SK-N-SH treated with all-trans-retinoic acid at 6 μM for 48 hours (cell line): ENCODE results near the gene DNAAF1.
"Not testable (repeated sequence)": the region's sequence is repeated elsewhere in the genome, so short reads cannot be mapped to it uniquely, and the experiment has no call there.

Experiments
- ATAC-seq: fragments of 200-7000 bp; cut with Tn5 transposase; 3 replicates; pipeline ENCODE4 v1.9.1; 2020; ENCODE audit warnings: mild to moderate bottlenecking, moderate library complexity
- ARNTL ChIP-seq: fragments of 450-650 bp; formaldehyde crosslinking; IDR thresholded peaks from 2 replicates; pipeline ENCODE4 v1.5.0; 2020; ENCODE audit warnings: low read depth, mild to moderate bottlenecking, moderate library complexity, borderline replicate concordance
- BACH2 ChIP-seq: fragments of 250-450 bp; sonication (Bioruptor Pico); IDR thresholded peaks from 2 replicates; pipeline ENCODE4 v1.9.0; 2021; ENCODE audit warnings: mild to moderate bottlenecking, borderline replicate concordance
- CSDC2 ChIP-seq: fragments of 250-450 bp; sonication (Bioruptor Pico); IDR thresholded peaks from 2 replicates; pipeline ENCODE4 v1.5.0; 2020; ENCODE audit warnings: mild to moderate bottlenecking, moderate library complexity
- ESRRG ChIP-seq: fragments of 250-450 bp; sonication (Bioruptor Pico); IDR thresholded peaks from 2 replicates; pipeline ENCODE4 v1.6.1; 2021; ENCODE audit warnings: mild to moderate bottlenecking
- GLIS3 ChIP-seq: fragments of 250-450 bp; sonication (Bioruptor Pico); IDR thresholded peaks from 2 replicates; pipeline ENCODE4 v1.5.0; 2020; ENCODE audit warnings: mild to moderate bottlenecking, moderate library complexity
- ISL1 ChIP-seq: fragments of 250-450 bp; sonication (Bioruptor Pico); IDR thresholded peaks from 2 replicates; pipeline ENCODE4 v2.1.2; 2022; ENCODE audit warnings: mild to moderate bottlenecking, moderate library complexity
- OSR1 ChIP-seq: fragments of 250-450 bp; sonication (Bioruptor Pico); IDR thresholded peaks from 2 replicates; pipeline ENCODE4 v1.8.0; 2022; ENCODE audit warnings: moderate library complexity, mild to moderate bottlenecking, inconsistent platforms
- PPARA ChIP-seq: fragments of 250-450 bp; sonication (Bioruptor Pico); IDR thresholded peaks from 2 replicates; pipeline ENCODE4 v1.5.0; 2020; ENCODE audit warnings: mild to moderate bottlenecking, borderline replicate concordance
- RARB ChIP-seq: fragments of 250-450 bp; sonication (Bioruptor Pico); IDR thresholded peaks from 2 replicates; pipeline ENCODE4 v1.8.0; 2021; ENCODE audit warnings: mild to moderate bottlenecking, moderate library complexity
- SNAI2 ChIP-seq: fragments of 250-450 bp; sonication (Bioruptor Pico); IDR thresholded peaks from 2 replicates; pipeline ENCODE4 v1.5.0; 2020; ENCODE audit warnings: mild to moderate bottlenecking, moderate library complexity
- TCF4 ChIP-seq: fragments of 250-450 bp; sonication (Bioruptor Pico); IDR thresholded peaks from 2 replicates; pipeline ENCODE4 v1.8.0; 2021; ENCODE audit warnings: mild to moderate bottlenecking, moderate library complexity, borderline replicate concordance
- TOX ChIP-seq: fragments of 250-450 bp; sonication (Bioruptor Pico); IDR thresholded peaks from 2 replicates; pipeline ENCODE4 v1.8.0; 2021; ENCODE audit warnings: mild to moderate bottlenecking, moderate library complexity, borderline replicate concordance
- ZC3H10 ChIP-seq: fragments of 250-450 bp; sonication (Bioruptor Pico); IDR thresholded peaks from 2 replicates; pipeline ENCODE4 v1.5.1; 2021; ENCODE audit warnings: mild to moderate bottlenecking, moderate library complexity
- ZFP3 ChIP-seq: fragments of 250-450 bp; sonication (Bioruptor Pico); IDR thresholded peaks from 2 replicates; pipeline ENCODE4 v1.5.0; 2020; ENCODE audit warnings: mild to moderate bottlenecking, moderate library complexity
- ZFP30 ChIP-seq: fragments of 450-650 bp; formaldehyde crosslinking; IDR thresholded peaks from 2 replicates; pipeline ENCODE4 v1.5.0; 2022; ENCODE audit warnings: mild to moderate bottlenecking, moderate library complexity
- ZNF565 ChIP-seq: fragments of 450-650 bp; formaldehyde crosslinking; conservative IDR thresholded peaks from 2 replicates; pipeline ENCODE4 v1.5.0; 2020; ENCODE audit warnings: low read depth, mild to moderate bottlenecking, moderate library complexity
- TF ChIP-seq, protein P1 (sequence below): fragments of 250-450 bp; sonication (Bioruptor Pico); IDR thresholded peaks from 2 replicates; pipeline ENCODE4 v1.8.0; 2021; ENCODE audit warnings: low read depth, mild to moderate bottlenecking, moderate library complexity, borderline replicate concordance
- TF ChIP-seq, protein P2 (sequence below): fragments of 250-450 bp; sonication (Bioruptor Pico); IDR thresholded peaks from 2 replicates; pipeline ENCODE4 v1.5.0; 2020; ENCODE audit warnings: mild to moderate bottlenecking, moderate library complexity
- TF ChIP-seq, protein P3 (sequence below): fragments of 250-450 bp; sonication (Bioruptor Pico); IDR thresholded peaks from 2 replicates; pipeline ENCODE4 v1.8.0; 2020; ENCODE audit warnings: mild to moderate bottlenecking, moderate library complexity, borderline replicate concordance

Gene DNAAF1

DNA sequence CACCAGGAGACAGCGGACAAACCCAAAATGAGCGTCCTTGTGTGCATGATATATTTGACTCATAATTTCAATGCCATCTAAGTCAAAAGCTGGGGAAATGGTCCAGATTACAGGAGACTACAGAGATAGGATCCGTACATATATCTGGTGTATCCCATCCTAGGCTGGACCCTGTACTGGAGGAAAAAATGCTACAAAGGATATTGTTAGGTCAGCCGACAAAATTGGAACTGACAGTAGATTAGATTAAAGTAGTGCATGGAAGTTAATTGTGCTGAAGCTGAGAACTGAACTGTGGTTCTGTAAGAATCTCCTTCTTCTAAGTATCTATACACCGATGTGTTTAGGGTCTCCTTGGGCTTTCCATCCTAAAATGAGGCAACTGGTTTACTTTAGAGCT lies 70.4 kb downstream of the DNAAF1 start:
- no peak for TF ChIP-seq OSR1 (CRISPR knock-in tag)
- TF ChIP-seq TCF4 = peak; percentile 44; the same call in 1 of the 2 replicates
- TF ChIP-seq ARNTL (CRISPR knock-in tag) = no peak
- no peak for TF ChIP-seq ISL1
- peak; percentile 90 for ATAC-seq

DNA sequence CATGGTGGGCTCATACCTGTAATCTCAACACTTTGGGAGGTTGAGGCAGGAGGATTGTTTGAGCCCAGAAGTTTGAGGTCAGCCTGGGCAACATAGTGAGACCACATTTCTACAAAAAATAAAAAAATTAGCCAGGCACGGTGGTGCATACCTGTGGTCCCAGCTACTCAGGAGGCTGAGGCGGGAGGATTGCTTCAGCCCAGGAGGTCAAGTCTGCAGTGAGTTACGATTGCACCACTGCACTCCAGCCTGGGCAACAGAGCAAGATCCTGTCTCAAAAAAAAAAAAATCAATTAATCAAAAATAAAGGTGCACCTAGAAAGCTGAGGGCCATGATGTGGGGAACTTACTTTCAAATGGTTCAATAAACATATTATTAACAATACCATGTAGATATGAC lies 71.0 kb downstream of the DNAAF1 start:
- not testable (repeated sequence) for ATAC-seq

- ATAC-seq = no peak
- TF ChIP-seq, protein P1, sequence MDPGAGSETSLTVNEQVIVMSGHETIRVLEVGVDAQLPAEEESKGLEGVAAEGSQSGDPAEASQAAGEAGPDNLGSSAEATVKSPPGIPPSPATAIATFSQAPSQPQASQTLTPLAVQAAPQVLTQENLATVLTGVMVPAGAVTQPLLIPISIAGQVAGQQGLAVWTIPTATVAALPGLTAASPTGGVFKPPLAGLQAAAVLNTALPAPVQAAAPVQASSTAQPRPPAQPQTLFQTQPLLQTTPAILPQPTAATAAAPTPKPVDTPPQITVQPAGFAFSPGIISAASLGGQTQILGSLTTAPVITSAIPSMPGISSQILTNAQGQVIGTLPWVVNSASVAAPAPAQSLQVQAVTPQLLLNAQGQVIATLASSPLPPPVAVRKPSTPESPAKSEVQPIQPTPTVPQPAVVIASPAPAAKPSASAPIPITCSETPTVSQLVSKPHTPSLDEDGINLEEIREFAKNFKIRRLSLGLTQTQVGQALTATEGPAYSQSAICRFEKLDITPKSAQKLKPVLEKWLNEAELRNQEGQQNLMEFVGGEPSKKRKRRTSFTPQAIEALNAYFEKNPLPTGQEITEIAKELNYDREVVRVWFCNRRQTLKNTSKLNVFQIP (CRISPR knock-in tag) = no peak
- TF ChIP-seq OSR1 (CRISPR knock-in tag) = no peak
- TF ChIP-seq TOX (CRISPR knock-in tag) = no peak
- no peak for TF ChIP-seq GLIS3 (CRISPR knock-in tag)
- no peak for TF ChIP-seq TCF4
- TF ChIP-seq, protein P2, sequence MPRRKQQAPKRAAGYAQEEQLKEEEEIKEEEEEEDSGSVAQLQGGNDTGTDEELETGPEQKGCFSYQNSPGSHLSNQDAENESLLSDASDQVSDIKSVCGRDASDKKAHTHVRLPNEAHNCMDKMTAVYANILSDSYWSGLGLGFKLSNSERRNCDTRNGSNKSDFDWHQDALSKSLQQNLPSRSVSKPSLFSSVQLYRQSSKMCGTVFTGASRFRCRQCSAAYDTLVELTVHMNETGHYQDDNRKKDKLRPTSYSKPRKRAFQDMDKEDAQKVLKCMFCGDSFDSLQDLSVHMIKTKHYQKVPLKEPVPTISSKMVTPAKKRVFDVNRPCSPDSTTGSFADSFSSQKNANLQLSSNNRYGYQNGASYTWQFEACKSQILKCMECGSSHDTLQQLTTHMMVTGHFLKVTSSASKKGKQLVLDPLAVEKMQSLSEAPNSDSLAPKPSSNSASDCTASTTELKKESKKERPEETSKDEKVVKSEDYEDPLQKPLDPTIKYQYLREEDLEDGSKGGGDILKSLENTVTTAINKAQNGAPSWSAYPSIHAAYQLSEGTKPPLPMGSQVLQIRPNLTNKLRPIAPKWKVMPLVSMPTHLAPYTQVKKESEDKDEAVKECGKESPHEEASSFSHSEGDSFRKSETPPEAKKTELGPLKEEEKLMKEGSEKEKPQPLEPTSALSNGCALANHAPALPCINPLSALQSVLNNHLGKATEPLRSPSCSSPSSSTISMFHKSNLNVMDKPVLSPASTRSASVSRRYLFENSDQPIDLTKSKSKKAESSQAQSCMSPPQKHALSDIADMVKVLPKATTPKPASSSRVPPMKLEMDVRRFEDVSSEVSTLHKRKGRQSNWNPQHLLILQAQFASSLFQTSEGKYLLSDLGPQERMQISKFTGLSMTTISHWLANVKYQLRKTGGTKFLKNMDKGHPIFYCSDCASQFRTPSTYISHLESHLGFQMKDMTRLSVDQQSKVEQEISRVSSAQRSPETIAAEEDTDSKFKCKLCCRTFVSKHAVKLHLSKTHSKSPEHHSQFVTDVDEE (CRISPR knock-in tag) = no peak
Measured at GRCh38 chr16:84218176-84218823, 73.2 kb downstream of the DNAAF1 start.

DNA sequence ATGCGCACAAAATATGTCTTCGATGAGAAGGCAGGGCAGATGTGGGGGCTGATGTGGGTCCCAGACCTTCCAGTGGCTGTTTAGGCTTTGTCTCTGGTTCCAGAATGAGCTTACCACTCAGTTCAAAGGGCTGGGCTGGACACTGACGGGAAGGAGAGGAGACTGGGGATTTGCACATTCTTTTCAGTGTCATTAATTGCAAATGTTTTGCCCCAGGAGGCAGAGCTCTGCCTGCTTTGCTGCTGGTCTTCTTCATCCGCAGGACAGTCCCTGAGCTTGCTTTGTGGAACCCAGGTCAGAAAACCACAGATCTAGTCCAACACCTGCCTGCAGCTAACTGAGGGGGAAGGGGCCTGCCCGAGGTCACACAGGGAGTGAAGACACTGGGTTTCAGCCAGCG lies 73.8 kb downstream of the DNAAF1 start:
- no peak for TF ChIP-seq PPARA
- TF ChIP-seq ESRRG (CRISPR knock-in tag) = no peak
- TF ChIP-seq ARNTL (CRISPR knock-in tag) = no peak
- no peak for TF ChIP-seq BACH2 (CRISPR knock-in tag)
- TF ChIP-seq ZC3H10 (CRISPR knock-in tag) = no peak
- no peak for TF ChIP-seq ZNF565 (CRISPR knock-in tag)
- no peak for TF ChIP-seq RARB (CRISPR knock-in tag)
- TF ChIP-seq CSDC2 (CRISPR knock-in tag) = no peak
- TF ChIP-seq TCF4 = no peak
- TF ChIP-seq SNAI2 (CRISPR knock-in tag) = no peak
- TF ChIP-seq ZFP30 (CRISPR knock-in tag) = no peak
- no peak for TF ChIP-seq TOX (CRISPR knock-in tag)
- TF ChIP-seq, protein P1 (CRISPR knock-in tag) = no peak
- TF ChIP-seq, protein P3, sequence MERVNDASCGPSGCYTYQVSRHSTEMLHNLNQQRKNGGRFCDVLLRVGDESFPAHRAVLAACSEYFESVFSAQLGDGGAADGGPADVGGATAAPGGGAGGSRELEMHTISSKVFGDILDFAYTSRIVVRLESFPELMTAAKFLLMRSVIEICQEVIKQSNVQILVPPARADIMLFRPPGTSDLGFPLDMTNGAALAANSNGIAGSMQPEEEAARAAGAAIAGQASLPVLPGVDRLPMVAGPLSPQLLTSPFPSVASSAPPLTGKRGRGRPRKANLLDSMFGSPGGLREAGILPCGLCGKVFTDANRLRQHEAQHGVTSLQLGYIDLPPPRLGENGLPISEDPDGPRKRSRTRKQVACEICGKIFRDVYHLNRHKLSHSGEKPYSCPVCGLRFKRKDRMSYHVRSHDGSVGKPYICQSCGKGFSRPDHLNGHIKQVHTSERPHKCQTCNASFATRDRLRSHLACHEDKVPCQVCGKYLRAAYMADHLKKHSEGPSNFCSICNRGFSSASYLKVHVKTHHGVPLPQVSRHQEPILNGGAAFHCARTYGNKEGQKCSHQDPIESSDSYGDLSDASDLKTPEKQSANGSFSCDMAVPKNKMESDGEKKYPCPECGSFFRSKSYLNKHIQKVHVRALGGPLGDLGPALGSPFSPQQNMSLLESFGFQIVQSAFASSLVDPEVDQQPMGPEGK (CRISPR knock-in tag) = no peak
- TF ChIP-seq GLIS3 (CRISPR knock-in tag) = no peak
- no peak for TF ChIP-seq ZFP3 (CRISPR knock-in tag)
- TF ChIP-seq, protein P2 (CRISPR knock-in tag) = no peak
- TF ChIP-seq, all 23 proteins: peak for 0
- no peak for ATAC-seq
